ENCODE data around the gene RHOT2. TPM values are rescaled to one million over a fixed set of nuclear protein-coding genes. Genes with fewer than 3 reads are reported as not detected.
A peak's percentile ranks its signal among the peaks of the same experiment; 100 is the strongest.

RHOT2 gene
- total RNA-seq, 1 donor from 2014 or later: 78.9 TPM

DNA sequence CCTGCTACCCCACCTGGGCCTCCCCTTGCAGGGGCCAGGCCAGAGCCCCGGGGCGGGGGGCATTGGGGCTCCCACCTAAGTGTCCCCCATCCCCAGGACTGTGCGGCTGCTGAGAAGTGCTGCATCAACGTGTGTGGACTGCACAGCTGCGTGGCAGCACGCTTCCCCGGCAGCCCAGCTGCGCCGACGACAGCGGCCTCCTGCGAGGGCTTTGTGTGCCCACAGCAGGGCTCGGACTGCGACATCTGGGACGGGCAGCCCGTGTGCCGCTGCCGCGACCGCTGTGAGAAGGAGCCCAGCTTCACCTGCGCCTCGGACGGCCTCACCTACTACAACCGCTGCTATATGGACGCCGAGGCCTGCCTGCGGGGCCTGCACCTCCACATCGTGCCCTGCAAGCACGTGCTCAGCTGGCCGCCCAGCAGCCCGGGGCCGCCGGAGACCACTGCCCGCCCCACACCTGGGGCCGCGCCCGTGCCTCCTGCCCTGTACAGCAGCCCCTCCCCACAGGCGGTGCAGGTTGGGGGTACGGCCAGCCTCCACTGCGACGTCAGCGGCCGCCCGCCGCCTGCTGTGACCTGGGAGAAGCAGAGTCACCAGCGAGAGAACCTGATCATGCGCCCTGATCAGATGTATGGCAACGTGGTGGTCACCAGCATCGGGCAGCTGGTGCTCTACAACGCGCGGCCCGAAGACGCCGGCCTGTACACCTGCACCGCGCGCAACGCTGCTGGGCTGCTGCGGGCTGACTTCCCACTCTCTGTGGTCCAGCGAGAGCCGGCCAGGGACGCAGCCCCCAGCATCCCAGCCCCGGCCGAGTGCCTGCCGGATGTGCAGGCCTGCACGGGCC, 35.2 kb upstream of the RHOT2 start:
- no peak for DNase-seq (ENCODE audit: extremely low read depth, low read depth, low spot score)

DNA sequence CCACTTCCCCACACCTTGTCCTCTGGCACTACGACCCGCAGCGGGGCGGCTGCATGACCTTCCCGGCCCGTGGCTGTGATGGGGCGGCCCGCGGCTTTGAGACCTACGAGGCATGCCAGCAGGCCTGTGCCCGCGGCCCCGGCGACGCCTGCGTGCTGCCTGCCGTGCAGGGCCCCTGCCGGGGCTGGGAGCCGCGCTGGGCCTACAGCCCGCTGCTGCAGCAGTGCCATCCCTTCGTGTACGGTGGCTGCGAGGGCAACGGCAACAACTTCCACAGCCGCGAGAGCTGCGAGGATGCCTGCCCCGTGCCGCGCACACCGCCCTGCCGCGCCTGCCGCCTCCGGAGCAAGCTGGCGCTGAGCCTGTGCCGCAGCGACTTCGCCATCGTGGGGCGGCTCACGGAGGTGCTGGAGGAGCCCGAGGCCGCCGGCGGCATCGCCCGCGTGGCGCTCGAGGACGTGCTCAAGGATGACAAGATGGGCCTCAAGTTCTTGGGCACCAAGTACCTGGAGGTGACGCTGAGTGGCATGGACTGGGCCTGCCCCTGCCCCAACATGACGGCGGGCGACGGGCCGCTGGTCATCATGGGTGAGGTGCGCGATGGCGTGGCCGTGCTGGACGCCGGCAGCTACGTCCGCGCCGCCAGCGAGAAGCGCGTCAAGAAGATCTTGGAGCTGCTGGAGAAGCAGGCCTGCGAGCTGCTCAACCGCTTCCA, 34.4 kb upstream of the RHOT2 start:
- DNase-seq (ENCODE audit: extremely low read depth, low read depth, low spot score): no peak

DNA sequence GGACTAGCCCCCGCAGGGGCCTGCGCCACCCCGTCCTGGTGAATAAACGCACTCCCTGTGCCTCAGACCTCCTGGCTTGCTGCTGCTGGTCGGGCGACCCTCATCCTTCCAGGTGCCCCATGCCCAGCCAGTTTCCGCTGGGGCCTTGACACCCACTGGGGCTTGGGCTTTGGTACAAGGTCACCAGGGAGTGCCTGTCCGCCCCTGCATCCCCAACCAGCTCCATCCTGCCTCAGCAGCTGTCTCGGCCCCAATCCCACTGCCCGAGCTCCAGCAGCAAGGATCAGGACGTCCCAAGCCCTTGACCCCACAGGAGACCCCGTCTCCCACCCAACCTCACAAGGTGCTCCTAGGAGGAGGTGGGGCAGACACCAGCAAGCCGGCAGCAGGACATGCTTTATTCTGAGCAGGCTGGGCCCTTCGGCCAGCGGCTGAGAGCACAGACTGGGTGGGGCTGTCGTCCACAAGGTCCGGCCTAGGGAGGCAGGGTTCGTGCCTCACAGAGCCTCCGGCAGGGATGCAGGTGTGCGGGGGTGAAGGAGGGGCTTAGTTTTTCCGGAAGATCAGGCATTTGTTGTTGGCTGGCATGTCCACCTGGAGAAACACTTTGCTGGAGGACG, 33.8 kb upstream of the RHOT2 start:
- DNase-seq (ENCODE audit: extremely low read depth, low read depth, low spot score): no peak

DNA sequence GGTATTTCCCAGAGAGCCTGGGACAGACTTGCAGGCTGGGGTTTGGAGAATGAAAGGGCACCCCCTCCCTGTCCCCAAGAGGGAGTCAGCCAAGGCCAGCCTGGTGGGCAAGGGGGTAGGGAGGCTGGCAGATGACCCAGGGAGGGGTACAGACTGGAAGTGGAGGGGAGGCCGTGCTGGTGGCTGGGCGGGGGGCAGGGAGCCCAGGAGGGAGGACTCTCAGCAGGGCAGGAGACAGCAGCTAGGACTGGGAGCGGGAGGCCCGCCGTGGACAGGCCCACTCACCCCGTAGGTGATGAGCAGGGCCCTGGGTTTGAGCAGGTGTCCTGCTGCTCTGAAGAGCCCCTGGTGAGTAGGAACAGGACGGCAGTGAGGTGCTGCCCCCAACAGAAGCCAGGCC, 32.9 kb upstream of the RHOT2 start:
- no peak for DNase-seq (ENCODE audit: extremely low read depth, low read depth, low spot score)

DNA sequence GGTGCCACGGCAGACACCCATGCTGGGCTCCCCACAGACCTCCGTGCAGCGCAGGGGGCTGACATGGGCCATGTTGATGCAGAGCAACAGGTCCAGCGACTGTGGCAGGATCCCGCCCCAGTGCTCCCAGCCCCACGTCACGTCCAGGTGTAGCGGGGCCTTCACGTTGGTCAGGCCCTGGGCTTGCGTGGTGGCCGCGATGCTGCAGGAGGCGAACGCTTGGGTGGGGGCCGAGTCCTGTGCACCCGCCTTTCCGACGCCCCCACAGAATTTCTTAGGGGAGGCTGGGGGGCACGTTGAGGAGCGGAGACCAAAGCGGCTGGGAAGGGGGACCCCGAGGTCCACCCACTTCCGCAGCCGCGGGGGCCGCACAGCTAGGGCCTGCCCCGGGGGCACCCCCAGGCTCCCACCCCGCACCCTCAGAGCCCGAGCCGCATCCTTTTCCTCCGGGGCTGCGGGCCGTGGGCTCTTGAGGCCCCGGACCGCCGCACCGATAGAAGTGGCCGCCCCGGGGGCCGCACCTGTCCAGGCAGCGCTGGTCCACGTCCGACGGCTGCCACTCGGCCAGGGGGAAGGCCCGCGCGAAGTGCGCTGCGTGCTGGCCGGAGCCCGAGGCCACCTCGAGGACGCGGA, 32.2 kb upstream of the RHOT2 start:
- DNase-seq (ENCODE audit: extremely low read depth, low read depth, low spot score): no peak

DNA sequence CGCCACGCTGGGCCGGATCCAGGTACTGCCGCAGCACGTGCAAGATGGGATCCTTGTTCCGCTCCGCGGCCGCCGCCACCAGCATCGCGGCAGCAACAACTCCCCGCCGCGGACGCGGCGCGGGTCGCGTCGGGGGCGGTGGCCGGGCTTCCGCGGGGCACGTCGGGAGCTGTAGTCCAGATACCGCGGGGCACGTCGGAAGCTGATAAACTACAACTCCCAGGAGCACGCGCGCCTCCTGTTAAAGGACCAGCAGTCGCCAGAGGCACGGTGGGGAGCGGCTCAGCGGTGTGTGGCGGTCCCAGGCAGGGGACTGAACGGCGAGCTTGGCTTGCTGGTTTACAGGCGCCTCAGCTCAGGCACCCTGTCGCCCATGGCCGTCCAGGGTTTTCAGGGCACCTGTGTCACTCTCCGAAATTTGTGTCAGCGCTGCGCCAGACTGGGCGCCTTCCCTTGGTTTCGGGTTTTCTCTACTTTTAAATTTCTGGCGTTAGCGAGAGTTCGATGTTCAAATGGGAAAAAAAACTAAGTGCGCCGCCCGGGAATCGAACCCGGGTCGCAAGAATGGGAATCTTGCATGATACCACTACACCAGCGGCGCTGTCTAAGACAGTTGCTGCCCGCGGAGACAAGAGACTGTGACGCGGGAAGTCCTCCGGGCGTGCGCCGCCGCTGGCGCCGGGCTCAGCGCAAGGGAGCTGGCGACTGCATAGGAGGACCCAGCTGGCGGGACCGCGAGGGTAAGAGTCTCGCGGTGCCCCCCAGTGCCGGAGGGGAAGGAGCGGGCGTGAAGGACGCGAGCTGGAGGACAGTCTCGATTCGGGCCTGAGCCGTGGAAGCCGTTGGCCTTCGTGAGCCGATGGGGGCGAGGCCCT, 31.5 kb upstream of the RHOT2 start, which contains the start of gene METTL26:
Gene METTL26 (minus strand): TSS at position 100 of the 875 bp plus-strand sequence. CDS start 15 bp downstream, at position 85.
- DNase-seq (ENCODE audit: extremely low read depth, low read depth, low spot score): peak; percentile 54

DNA sequence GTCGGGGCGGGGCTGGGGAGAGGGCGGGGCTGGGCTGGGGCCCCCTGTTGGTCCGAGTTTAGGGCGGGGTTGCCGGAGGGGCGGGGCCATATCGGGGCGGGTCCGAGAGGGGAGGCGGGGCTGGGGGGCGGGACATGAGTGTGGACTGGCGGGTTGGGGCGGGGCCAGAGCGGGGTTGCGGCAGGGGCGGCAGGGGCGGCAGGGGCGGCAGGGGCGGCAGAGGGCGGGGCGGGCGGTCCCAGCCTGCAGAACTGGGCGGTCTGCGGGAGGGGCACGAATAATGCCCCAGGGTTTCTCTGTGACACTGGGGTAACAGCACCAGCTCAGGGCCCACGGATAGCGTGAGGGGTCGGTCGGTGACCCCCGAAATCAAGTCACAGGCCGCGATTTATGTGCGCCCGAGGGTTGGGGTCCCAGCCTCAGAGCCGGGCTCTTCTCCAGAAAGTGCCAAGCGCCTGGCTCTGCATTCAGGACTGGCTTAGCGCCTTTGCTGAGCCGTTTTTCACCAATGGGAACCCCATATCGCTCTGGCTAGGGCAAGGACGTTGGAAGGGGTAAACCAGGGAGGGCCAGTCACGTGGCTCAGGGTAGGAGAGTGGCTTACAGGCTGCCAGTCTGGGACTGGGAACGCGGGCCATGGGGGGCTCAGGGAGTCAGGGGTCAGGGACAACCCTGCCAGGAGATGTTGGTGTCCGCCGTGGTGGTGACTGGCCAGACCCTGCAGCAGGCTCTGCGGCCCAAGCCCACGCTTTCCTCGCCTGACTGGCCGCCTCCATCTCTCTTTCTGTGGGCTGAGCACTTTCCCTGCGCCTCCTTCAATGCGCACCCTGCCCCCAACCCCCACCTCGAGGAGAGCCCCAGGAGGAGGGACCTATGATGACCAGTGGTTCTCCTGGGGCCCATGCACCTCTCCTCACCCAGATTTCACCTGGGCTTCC, 30.6 kb upstream of the RHOT2 start:
- no peak for DNase-seq (ENCODE audit: extremely low read depth, low read depth, low spot score)

DNA sequence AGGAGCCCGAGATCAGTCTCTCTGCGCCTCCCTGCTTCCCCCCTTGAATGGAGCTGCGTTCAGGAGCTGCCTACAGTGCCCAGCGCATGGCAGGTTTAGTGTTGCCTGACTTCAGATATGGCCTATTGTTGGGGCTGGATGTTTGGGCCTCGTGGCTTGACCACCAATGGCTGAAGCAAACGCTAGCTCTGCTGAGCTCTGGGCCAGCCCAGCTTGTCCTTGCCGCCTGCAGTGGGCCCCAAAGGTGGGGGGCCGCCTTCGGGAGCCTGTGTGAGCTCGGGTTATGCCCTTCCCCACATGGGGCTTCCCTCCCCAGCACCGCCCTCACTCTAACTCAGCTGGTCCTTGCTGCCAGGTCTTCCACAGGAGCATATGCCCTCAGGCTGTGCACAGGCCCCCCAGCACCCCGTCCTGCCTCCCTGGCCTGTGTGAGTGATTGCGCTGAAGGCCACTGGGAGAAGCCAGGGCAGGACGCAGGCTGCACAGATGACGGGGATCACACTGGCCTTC, 29.8 kb upstream of the RHOT2 start:
- no peak for DNase-seq (ENCODE audit: extremely low read depth, low read depth, low spot score)

DNA sequence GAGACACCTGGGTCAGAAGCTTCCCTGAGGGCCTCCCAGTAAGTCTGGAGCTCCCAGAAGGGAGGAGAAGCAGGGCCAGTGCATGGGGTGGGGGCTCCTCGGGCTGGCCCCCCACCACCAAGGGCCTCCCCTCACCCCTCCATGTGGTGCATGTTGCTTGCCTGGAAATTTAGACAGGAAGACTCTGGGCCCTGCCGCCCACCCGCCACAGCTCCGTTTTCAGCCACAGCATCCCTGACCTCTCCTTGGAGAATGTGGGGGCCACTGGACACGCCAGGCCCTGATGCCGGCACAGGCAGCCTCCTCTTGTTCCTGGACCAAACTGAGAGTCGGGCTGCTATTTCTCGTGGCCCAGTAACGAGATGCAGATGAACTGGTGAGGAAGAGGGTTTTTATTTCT, 29.1 kb upstream of the RHOT2 start:
- no peak for DNase-seq (ENCODE audit: extremely low read depth, low read depth, low spot score)

DNA sequence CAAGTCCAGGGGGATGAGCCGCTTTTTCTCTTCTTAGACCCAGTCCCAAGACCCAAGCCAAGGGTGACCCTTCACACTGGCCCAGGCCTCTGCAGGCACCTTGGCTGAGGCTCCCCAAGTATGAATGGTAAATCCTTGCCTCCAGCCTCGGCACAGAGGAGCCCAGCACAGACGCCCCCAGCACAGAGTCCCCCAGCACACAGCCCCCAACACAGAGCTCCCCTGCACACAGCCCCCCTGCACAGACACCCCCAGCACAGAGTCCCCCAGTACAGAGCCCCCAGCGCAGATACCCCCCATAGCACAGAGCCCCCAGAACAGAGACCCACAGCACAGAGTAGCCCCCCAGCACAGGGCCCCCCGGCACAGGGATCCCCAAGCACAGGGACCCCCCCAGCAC, 27.3 kb upstream of the RHOT2 start:
- DNase-seq (ENCODE audit: extremely low read depth, low read depth, low spot score): no peak

DNA sequence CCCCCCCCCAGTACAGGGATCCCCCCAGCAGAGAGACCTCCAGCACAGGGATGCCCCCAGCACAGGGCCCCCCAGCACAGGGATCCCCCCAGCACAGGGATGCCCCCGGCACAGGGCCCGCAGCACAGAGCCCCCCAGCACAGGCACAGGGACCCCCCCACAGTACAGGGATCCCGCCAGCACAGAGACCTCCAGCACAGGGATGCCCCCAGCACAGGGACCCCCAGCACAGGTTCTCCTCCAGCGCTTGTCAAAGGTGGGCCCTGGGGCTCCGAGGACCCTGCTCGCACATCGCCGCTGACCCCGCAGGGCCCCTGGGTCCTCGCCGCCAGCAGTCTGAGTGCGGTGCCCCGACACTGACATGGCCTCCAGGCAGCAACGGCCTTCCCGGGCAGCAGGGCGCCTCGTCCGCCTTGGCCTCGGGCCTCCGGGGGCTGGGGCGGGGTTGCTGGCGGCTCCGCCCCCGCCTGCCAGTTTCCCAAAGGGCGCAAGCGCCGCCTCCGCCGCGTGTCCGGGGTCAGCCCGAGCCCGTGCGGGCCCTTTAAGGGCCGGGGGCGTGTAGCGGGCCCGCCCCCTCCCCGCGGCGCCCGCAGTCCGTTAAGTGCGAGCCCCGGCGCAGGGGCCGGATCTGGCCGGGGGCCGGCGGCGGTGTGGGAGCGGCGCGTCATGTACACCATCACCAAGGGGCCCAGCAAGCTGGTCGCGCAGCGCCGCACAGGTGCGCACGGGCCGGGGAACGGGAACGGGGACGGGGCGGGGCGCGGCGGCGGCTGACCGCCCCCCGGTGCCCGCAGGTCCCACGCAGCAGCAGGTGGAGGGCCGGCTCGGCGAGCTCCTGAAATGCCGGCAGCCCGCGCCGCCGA, 26.4 kb upstream of the RHOT2 start, which contains the start of gene MCRIP2:
Gene MCRIP2 (plus strand): TSS at position 503 of the 863 bp plus-strand sequence. CDS start 164 bp downstream, at position 667.
- no peak for DNase-seq (ENCODE audit: extremely low read depth, low read depth, low spot score)

DNA sequence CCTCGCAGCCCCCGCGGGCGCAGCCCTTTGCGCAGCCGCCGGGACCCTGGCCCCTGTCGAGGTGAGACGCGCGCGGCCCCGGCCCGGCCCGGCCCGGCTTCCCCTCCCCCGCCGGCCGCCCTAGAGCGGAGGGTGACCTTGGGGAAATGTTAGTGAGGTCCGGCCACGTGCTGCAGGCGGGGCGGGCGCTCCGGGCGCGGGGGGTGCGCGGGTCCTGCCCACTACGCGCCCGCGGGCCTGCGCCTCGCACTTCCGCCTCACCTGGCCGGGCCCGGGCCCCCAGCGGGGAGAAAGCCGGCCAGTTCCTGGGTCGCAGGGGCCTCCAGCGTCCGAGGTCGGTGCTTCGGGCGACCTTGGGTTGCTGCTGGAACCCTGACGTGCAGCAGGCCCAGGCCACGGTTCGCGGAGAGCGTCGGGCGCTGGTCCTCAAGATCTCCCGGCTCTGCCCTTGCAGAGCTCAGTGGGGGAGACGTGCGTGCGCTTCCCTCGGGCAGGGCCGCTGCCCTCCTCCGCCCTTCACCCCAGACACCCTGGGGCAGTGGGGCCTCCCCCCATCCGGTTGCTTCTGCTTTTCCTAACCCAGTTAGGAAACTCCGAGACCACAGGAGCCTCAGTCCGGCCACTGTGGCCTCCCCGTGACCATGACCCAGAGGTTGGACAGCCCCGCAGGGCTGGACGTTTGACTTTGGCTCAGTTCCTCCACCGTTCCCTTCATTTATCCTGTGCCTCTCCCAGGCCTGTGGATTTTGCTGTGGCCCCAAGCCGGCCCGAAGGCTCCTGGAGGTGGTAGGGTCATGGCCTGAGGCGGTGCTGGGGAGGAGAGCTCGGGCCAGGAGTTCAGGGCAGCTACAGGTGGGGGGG, 25.5 kb upstream of the RHOT2 start:
- no peak for DNase-seq (ENCODE audit: extremely low read depth, low read depth, low spot score)

DNA sequence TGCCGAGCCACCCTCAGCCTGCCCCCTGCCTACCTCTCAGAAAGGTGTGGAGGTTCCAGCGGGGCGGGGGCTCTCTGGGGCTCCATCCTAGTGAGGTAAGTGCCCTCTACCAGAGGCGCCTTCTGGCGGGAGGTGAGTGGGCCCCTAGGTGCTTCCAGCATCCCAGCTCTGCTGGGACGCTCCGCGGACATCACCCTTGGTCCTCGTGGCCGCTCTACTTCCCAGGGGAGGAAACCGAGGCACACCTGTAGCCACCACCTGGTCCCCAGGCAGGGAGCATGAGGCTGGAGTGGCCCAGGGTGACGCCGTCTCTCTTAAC, 24.9 kb upstream of the RHOT2 start:
- no peak for DNase-seq (ENCODE audit: extremely low read depth, low read depth, low spot score)

DNA sequence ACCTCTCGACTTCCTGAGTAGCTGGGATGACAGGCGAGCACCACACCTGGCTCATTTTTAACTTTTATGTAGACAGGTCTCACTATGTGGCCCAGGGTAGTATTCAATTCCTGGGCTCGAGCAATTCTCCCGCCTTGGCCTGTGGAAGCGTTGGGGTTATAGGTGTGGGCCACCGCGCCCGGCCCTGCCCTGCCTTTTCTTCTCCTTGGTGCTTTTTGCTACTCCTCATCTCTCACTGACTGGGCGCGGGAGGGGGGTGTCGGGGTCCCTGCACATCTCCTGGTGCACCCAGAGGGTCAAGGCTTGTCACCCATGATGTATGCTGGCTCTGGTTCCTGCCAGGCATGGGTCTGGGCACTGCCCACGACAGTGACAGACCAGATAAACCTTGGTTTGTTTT, 23.4 kb upstream of the RHOT2 start:
- DNase-seq (ENCODE audit: extremely low read depth, low read depth, low spot score): no peak

DNA sequence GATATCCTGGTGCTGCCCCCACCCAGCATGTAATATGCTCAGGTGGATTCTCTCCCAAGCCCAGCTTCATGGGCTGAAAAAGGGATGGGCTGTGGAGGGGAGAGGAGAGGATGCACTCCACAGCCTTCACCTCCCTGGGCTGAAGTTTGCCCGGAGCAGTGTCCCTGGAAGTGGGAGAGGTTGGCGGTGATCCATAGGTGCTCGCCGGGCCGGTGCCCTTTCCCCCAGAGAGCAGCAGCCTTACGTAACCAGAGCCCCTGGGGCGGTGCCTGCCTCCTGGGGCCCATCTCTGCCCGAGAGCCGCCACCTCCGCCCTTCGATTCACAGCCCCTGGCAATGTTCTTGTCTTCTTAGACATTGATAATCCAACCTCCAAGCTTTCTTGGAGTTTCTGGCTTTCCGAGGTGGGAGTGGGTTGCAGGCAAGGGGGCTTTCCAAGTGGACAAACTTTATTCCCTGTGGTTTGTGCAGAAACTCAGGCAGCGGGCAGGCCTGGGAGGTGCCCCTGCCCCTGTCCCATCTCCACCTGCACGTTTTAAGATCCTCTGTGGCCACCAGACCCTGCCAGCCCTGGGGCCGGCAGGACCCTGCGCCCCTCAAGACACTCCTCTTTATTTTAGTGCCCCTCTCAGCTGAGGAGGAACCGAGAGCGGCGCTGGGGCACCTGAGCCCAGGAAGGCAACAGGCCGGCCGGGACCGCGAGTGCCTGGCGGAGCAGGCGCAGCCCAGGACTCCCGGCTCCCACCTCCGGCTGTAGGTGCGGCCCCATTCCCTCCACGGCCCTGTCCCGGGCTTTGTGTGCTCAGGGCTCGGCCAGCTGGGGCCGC, 21.9 kb upstream of the RHOT2 start:
- DNase-seq (ENCODE audit: extremely low read depth, low read depth, low spot score): no peak

DNA sequence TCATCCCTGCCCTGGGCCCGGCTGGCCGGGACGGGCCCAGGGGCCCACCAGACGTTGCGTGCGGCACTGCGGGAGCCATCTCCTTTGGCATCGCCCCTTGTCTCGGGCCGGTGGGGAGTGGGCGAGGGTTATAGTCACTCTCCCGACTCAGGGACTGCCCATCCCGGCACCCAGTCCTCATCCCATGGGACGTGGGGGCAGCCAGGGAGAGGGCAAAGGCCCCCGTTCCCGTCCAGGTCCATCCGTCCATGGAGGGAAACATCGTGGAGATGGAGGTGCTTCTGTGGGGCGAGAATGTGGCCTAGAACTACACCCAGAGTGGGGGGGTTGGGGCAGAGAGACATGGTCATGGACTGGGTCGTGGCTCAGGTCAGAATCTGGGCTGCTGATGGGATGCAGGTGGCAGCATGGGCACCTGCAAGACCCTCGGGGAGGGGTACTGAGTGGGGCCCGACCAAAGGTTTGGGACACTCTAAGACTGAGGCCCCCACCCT, 21.2 kb upstream of the RHOT2 start:
- no peak for DNase-seq (ENCODE audit: extremely low read depth, low read depth, low spot score)

Measured in glomerular endothelial cell (primary cell).